WTC11 (cell line): ENCODE measurements around the gene CCDC15.

Experiments used
- E2F1 ChIP-seq: sonication (generic); formaldehyde crosslinking; IDR thresholded peaks from 2 replicates; pipeline ENCODE4 v1.8.0; 2022; ENCODE audit warnings: mild to moderate bottlenecking, missing genetic modification reagents
- NR2C2 ChIP-seq: sonication (generic); formaldehyde crosslinking; IDR thresholded peaks from 2 replicates; pipeline ENCODE4 v1.8.0; 2022; ENCODE audit warnings: mild to moderate bottlenecking, missing genetic modification reagents
- USF2 ChIP-seq: sonication (generic); formaldehyde crosslinking; IDR thresholded peaks from 2 replicates; pipeline ENCODE4 v1.8.1; 2023; ENCODE audit warnings: mild to moderate bottlenecking, missing genetic modification reagents, moderate library complexity

GRCh38 chr11:124935548-124936514, 18.2 kb upstream of the CCDC15 start, which contains the start of gene HEPACAM:
- no peak for TF ChIP-seq NR2C2
- no peak for TF ChIP-seq E2F1 (CRISPR knock-in tag)
- TF ChIP-seq USF2, result no peak
